BE2C (cell line): ENCODE measurements around the gene EIF4G1.

ENCODE experiments used
- DNase-seq: peaks from one replicate; pipeline ENCODE4 v3.0.0-alpha.2; 2020
- H3K27me3 ChIP-seq: fragments of 250-450 bp; sonication (Bioruptor Pico); 2 replicates; pipeline ENCODE4 v1.5.1; 2020; ENCODE audit warnings: mild to moderate bottlenecking
- H3K36me3 ChIP-seq: fragments of 250-450 bp; sonication (Bioruptor Pico); 2 replicates; pipeline ENCODE4 v1.5.1; 2020; ENCODE audit warnings: mild to moderate bottlenecking
- H3K4me1 ChIP-seq: fragments of 250-450 bp; sonication (Bioruptor Pico); 2 replicates; pipeline ENCODE4 v1.5.1; 2020
- H3K4me3 ChIP-seq: 2 replicates; pipeline ENCODE4 v1.5.1; 2011; ENCODE audit warnings: low read depth, low read length
- H3K9me3 ChIP-seq: fragments of 250-450 bp; sonication (Bioruptor Pico); 2 replicates; pipeline ENCODE4 v1.5.1; 2020
- CTCF ChIP-seq: IDR thresholded peaks from 2 replicates; pipeline ENCODE4 v1.5.1; 2012; ENCODE audit warnings: mild to moderate bottlenecking, low read depth, low read length

EIF4G1 gene

GRCh38 chr3:184291044-184291737, 23.2 kb upstream of the EIF4G1 start:
- no peaks in the 10 kb centered on the region for H3K27me3 ChIP-seq
- H3K4me1 ChIP-seq, result no peaks in the 10 kb centered on the region
- H3K9me3 ChIP-seq, result no peaks in the 10 kb centered on the region
- DNase-seq, result no peak
- no peak overlapping the region for H3K4me3 ChIP-seq
- TF ChIP-seq CTCF, result no peak
- H3K36me3 ChIP-seq, result no peaks in the 10 kb centered on the region

- Histone ChIP-seq H3K36me3 (no peaks in the 10 kb centered on the region), H3K4me3 (no peak overlapping the region), H3K27me3 (no peaks in the 10 kb centered on the region), H3K4me1 (no peaks in the 10 kb centered on the region), H3K9me3 (no peaks in the 10 kb centered on the region)
- DNase-seq, result no peak
- no peak for TF ChIP-seq CTCF
Measured at GRCh38 chr3:184291738-184292445, 22.5 kb upstream of the EIF4G1 start.

- TF ChIP-seq CTCF, result no peak
- H3K4me3 ChIP-seq, result no peak overlapping the region
- H3K36me3 ChIP-seq, result peaks cover 10% of the 10 kb centered on the region
- H3K27me3 ChIP-seq, result no peaks in the 10 kb centered on the region
- no peaks in the 10 kb centered on the region for H3K9me3 ChIP-seq
- H3K4me1 ChIP-seq, result no peaks in the 10 kb centered on the region
- no peak for DNase-seq
Measured at GRCh38 chr3:184295771-184296170, 18.6 kb upstream of the EIF4G1 start.

- Histone ChIP-seq H3K4me1 (no peaks in the 10 kb centered on the region), H3K9me3 (no peaks in the 10 kb centered on the region), H3K4me3 (no peak overlapping the region), H3K36me3 (peaks cover 18% of the 10 kb centered on the region), H3K27me3 (no peaks in the 10 kb centered on the region)
- no peak for TF ChIP-seq CTCF
- no peak for DNase-seq
Measured at GRCh38 chr3:184296616-184297015, 17.8 kb upstream of the EIF4G1 start.

GRCh38 chr3:184298759-184299487, 15.5 kb upstream of the EIF4G1 start, which contains the start of gene PSMD2:
TSS of gene PSMD2 (plus strand) at chr3:184299241. CDS start at chr3:184299267, 26 bp downstream.
- no peaks in the 10 kb centered on the region for H3K27me3 ChIP-seq
- H3K4me3 ChIP-seq, result peak within 1 kb of the TSS; percentile 95
- peaks cover 40% of the 10 kb centered on the region for H3K36me3 ChIP-seq
- no peaks in the 10 kb centered on the region for H3K4me1 ChIP-seq
- DNase-seq, result peak; percentile 99
- no peak for TF ChIP-seq CTCF
- H3K9me3 ChIP-seq, result no peaks in the 10 kb centered on the region
